ENCODE results near the gene RABEP2.

Gene RABEP2

GRCh38 chr16:28967156-28967555, 42.1 kb upstream of the RABEP2 start:
- no peak for TF ChIP-seq GLIS3 (CRISPR knock-in tag; IDR thresholded peaks at IDR 0.05)
- no peak for TF ChIP-seq ZNF70 (CRISPR knock-in tag; IDR thresholded peaks at IDR 0.05)
- no peak for TF ChIP-seq ZNF8 (CRISPR knock-in tag; IDR thresholded peaks at IDR 0.05)
- TF ChIP-seq PATZ1 (CRISPR knock-in tag; IDR thresholded peaks at IDR 0.05; ENCODE audit: borderline replicate concordance): no peak
- no peak for TF ChIP-seq ARNTL (CRISPR knock-in tag; IDR thresholded peaks at IDR 0.05; ENCODE audit: borderline replicate concordance, low read depth)
- TF ChIP-seq POU6F1 (CRISPR knock-in tag; IDR thresholded peaks at IDR 0.05; ENCODE audit: borderline replicate concordance, low read depth): no peak
- no peak for TF ChIP-seq SNAI2 (CRISPR knock-in tag; IDR thresholded peaks at IDR 0.05)
- no peak for TF ChIP-seq PPARA (CRISPR knock-in tag; IDR thresholded peaks at IDR 0.05; ENCODE audit: borderline replicate concordance)
- no peak for TF ChIP-seq RARB (CRISPR knock-in tag; IDR thresholded peaks at IDR 0.05)
- TF ChIP-seq ZFP30 (CRISPR knock-in tag; IDR thresholded peaks at IDR 0.05): no peak
- no peak for TF ChIP-seq TCF4 (CRISPR knock-in tag; IDR thresholded peaks at IDR 0.05; ENCODE audit: borderline replicate concordance)
- no peak for TF ChIP-seq ZFP3 (CRISPR knock-in tag; IDR thresholded peaks at IDR 0.05)
- TF ChIP-seq OSR1 (CRISPR knock-in tag; IDR thresholded peaks at IDR 0.05): no peak
- TF ChIP-seq ESRRG (CRISPR knock-in tag; IDR thresholded peaks at IDR 0.05): no peak
- no peak for TF ChIP-seq CSRNP3 (CRISPR knock-in tag; IDR thresholded peaks at IDR 0.05)
- ATAC-seq: no peak

GRCh38 chr16:28964496-28964895, 39.5 kb upstream of the RABEP2 start:
- ATAC-seq: no peak
- TF ChIP-seq ZNF70 (CRISPR knock-in tag; IDR thresholded peaks at IDR 0.05) (no peak), ZNF8 (CRISPR knock-in tag; IDR thresholded peaks at IDR 0.05) (no peak), ZFP30 (CRISPR knock-in tag; IDR thresholded peaks at IDR 0.05) (no peak), OSR1 (CRISPR knock-in tag; IDR thresholded peaks at IDR 0.05) (no peak), CREB5 (CRISPR knock-in tag; IDR thresholded peaks at IDR 0.05; ENCODE audit: low read depth) (no peak), RARB (CRISPR knock-in tag; IDR thresholded peaks at IDR 0.05) (no peak), ARNTL (CRISPR knock-in tag; IDR thresholded peaks at IDR 0.05; ENCODE audit: borderline replicate concordance, low read depth) (no peak), ZFP3 (CRISPR knock-in tag; IDR thresholded peaks at IDR 0.05) (no peak), TCF4 (CRISPR knock-in tag; IDR thresholded peaks at IDR 0.05; ENCODE audit: borderline replicate concordance) (no peak), PPARA (CRISPR knock-in tag; IDR thresholded peaks at IDR 0.05; ENCODE audit: borderline replicate concordance) (no peak), TSHZ2 (CRISPR knock-in tag; IDR thresholded peaks at IDR 0.05) (no peak), SNAI2 (CRISPR knock-in tag; IDR thresholded peaks at IDR 0.05) (no peak), CSDC2 (CRISPR knock-in tag; IDR thresholded peaks at IDR 0.05) (no peak), POU6F1 (CRISPR knock-in tag; IDR thresholded peaks at IDR 0.05; ENCODE audit: borderline replicate concordance, low read depth) (no peak), ZNF565 (CRISPR knock-in tag; conservative IDR thresholded peaks at IDR 0.05; ENCODE audit: low read depth) (no peak), BACH2 (CRISPR knock-in tag; IDR thresholded peaks at IDR 0.05; ENCODE audit: borderline replicate concordance) (no peak), ESRRG (CRISPR knock-in tag; IDR thresholded peaks at IDR 0.05) (no peak), PATZ1 (CRISPR knock-in tag; IDR thresholded peaks at IDR 0.05; ENCODE audit: borderline replicate concordance) (no peak), GLIS3 (CRISPR knock-in tag; IDR thresholded peaks at IDR 0.05) (no peak)
